Measurements from ENCODE around the gene RADIL.

RADIL gene

DNA sequence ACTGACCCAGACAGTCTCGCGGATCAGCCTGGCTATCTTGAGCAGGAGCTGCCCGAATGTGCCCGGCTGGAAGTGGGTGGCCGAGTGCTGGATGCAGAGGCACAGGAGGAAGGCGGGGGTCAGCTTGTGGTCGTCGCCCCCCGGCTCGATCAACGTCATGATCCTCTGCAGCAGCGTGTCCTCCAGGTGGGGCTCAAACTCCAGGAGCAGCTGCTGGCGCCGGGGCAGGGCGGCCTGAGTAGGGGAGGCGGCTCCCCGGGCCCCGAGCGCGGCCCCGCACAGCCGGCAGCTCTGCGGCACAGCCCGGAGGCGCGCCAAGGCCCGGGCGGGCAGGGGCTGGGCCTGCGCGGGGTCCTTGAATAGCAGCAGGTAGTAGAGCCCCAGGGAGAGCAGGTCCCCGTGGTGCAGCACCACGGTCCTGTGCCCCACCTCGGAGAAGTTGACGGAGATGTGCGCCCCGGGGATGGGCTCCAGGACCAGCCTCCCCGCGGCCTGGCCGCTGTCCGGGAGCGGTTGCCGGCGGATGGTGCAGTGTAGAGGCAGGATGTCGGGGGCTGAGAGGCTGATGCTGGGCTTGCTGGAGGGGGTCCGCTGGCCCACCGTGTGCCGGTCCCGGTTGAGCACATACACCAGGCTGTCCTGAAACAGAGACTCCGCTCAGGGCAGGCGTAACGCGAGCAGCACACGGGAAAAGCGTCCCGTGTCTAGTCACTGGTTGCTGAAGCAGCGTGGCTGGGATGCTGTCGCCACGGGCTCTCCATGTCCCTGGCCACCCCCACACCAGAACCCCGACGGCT lies 48.7 kb downstream of the RADIL start:
- Histone ChIP-seq H3K36me3 (ENCODE audit: insufficient read depth, low read length) (no peaks in the 10 kb centered on the region), H3K9ac (ENCODE audit: low read depth, low read length) (no peak overlapping the region), H3K27me3 (ENCODE audit: control insufficient read depth, insufficient read depth, low read length) (no peaks in the 10 kb centered on the region), H3K9me3 (replicated peaks; ENCODE audit: low read length) (no peaks in the 10 kb centered on the region), H3K4me3 (ENCODE audit: low read length) (no peak overlapping the region), H3K4me2 (ENCODE audit: low read length) (no peak overlapping the region), H3K4me1 (ENCODE audit: control insufficient read depth, insufficient read depth, low read length) (no peaks in the 10 kb centered on the region)

DNA sequence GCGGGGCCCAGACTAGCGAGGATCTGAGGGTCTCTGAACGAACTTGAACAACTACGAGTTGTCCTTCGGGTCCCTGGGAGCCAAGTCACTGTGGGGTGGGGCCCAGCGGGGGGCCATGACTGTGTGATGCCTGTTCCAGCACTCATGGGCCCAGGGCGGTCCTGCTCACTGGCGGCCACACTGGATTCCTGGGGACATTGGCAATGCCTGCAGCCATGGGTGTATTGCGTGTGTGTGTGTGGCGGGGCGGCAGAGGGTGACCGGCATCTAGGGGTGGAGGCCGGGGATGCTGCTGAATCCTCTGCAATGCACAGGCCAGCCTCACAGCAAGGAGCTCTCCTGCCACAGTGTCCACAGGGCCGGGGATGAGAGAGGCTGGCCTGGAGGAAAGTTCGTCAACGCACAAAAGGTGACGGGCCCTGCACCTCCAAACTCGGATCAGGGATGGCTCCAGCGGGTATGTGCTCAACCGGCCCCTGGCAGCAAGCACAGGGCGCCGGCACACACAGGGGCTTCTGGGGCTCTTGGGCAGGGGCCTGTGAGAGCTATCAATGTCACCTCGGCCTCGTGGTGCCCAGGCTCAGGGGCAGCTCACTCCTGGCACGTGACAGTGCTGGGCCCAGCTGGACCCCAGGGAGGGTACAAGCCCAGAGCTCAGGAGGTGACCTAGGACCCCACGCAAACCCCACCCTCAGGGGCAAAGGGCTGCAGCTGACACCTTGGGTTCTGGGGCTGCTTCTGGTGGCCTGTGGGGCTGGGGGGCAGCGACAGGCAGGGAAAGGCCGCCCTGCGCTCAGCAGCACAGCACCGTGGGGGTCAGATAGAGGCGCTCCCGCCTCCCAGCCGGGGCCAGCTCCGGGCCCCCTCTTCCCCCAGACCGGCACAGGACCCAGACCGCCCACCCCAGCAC lies 49.6 kb downstream of the RADIL start:
- H3K36me3 ChIP-seq (ENCODE audit: insufficient read depth, low read length): no peaks in the 10 kb centered on the region
- H3K4me2 ChIP-seq (ENCODE audit: low read length): no peak overlapping the region
- no peak overlapping the region for H3K9ac ChIP-seq (ENCODE audit: low read depth, low read length)
- H3K4me3 ChIP-seq (ENCODE audit: low read length): no peak overlapping the region
- H3K27me3 ChIP-seq (ENCODE audit: control insufficient read depth, insufficient read depth, low read length): no peaks in the 10 kb centered on the region
- no peaks in the 10 kb centered on the region for H3K4me1 ChIP-seq (ENCODE audit: control insufficient read depth, insufficient read depth, low read length)
- H3K9me3 ChIP-seq (replicated peaks; ENCODE audit: low read length): no peaks in the 10 kb centered on the region

GRCh38 chr7:4833176-4833575 lies 50.3 kb downstream of the RADIL start:
- Histone ChIP-seq H3K4me2 (ENCODE audit: low read length) (no peak overlapping the region), H3K4me3 (ENCODE audit: low read length) (no peak overlapping the region), H3K27me3 (ENCODE audit: control insufficient read depth, insufficient read depth, low read length) (no peaks in the 10 kb centered on the region), H3K9me3 (replicated peaks; ENCODE audit: low read length) (no peaks in the 10 kb centered on the region), H3K4me1 (ENCODE audit: control insufficient read depth, insufficient read depth, low read length) (no peaks in the 10 kb centered on the region), H3K9ac (ENCODE audit: low read depth, low read length) (no peak overlapping the region), H3K36me3 (ENCODE audit: insufficient read depth, low read length) (no peaks in the 10 kb centered on the region)

DNA sequence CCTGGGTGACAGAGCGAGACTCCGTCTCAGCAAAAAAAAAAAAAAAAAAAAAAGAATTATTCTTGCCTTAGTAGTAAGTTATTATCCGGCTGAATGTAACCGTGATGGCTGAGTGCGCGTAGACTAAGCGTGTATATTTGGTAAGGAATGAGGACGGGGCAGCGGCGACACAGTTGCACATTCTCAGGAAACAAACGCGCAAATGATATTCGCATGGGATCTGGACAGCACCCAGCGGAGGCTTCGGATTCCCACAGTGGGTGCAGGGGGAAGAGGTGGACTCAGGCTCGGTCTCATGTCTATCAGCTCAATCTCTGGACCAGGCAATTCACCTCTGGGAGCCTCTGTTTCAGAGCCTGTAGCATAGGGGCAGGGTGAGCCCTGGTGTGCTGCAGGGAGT lies 50.8 kb downstream of the RADIL start:
- H3K9me3 ChIP-seq (replicated peaks; ENCODE audit: low read length): no peaks in the 10 kb centered on the region
- H3K27me3 ChIP-seq (ENCODE audit: control insufficient read depth, insufficient read depth, low read length): no peaks in the 10 kb centered on the region
- H3K4me3 ChIP-seq (ENCODE audit: low read length): no peak overlapping the region
- no peaks in the 10 kb centered on the region for H3K4me1 ChIP-seq (ENCODE audit: control insufficient read depth, insufficient read depth, low read length)
- no peak overlapping the region for H3K4me2 ChIP-seq (ENCODE audit: low read length)
- no peaks in the 10 kb centered on the region for H3K36me3 ChIP-seq (ENCODE audit: insufficient read depth, low read length)
- no peak overlapping the region for H3K9ac ChIP-seq (ENCODE audit: low read depth, low read length)

DNA sequence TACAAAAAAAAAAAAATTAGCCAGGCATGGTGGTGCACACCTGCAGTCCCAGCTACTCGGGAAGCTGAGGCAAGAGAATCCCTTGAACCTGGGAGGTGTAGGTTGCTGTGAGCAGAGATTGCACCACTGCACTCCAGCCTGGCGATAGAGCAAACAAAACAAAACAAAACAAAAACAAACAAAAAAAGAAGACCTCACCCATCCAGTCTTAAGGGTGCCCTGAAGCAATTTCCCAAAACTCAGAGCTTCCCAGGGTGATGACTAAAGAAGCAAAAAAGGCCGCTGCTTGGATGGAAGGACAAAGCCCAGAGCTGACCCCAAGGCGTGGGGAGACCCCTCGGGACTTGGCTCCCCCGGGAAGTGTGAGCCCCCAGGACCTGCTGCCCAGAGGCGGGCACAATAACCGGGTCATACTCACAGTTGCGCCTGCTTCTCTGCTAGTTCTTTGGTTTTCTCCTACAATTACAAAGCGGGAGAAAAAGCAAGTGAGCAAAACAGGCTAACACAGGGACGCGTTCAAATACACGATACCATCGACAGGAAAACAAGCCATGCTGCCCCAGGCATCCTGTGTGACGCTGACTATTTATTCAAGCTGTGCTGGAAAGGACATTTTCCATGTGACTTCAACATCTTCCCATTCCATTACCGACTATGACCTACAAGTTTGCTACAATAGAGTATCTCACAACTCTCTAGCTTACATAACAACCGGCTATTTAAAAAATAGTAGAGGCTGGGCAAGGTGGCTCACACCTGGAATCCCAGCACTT lies 51.6 kb downstream of the RADIL start:
- H3K9ac ChIP-seq (ENCODE audit: low read depth, low read length): no peak overlapping the region
- no peak overlapping the region for H3K4me3 ChIP-seq (ENCODE audit: low read length)
- H3K27me3 ChIP-seq (ENCODE audit: control insufficient read depth, insufficient read depth, low read length): no peaks in the 10 kb centered on the region
- no peaks in the 10 kb centered on the region for H3K9me3 ChIP-seq (replicated peaks; ENCODE audit: low read length)
- no peaks in the 10 kb centered on the region for H3K36me3 ChIP-seq (ENCODE audit: insufficient read depth, low read length)
- no peaks in the 10 kb centered on the region for H3K4me1 ChIP-seq (ENCODE audit: control insufficient read depth, insufficient read depth, low read length)
- H3K4me2 ChIP-seq (ENCODE audit: low read length): no peak overlapping the region

- Histone ChIP-seq H3K4me2 (ENCODE audit: low read length) (no peak overlapping the region), H3K36me3 (ENCODE audit: insufficient read depth, low read length) (no peaks in the 10 kb centered on the region), H3K27me3 (ENCODE audit: control insufficient read depth, insufficient read depth, low read length) (no peaks in the 10 kb centered on the region), H3K9me3 (replicated peaks; ENCODE audit: low read length) (no peaks in the 10 kb centered on the region), H3K4me1 (ENCODE audit: control insufficient read depth, insufficient read depth, low read length) (no peaks in the 10 kb centered on the region), H3K4me3 (ENCODE audit: low read length) (no peak overlapping the region), H3K9ac (ENCODE audit: low read depth, low read length) (no peak overlapping the region)
Measured at GRCh38 chr7:4830176-4830575, 53.3 kb downstream of the RADIL start.

DNA sequence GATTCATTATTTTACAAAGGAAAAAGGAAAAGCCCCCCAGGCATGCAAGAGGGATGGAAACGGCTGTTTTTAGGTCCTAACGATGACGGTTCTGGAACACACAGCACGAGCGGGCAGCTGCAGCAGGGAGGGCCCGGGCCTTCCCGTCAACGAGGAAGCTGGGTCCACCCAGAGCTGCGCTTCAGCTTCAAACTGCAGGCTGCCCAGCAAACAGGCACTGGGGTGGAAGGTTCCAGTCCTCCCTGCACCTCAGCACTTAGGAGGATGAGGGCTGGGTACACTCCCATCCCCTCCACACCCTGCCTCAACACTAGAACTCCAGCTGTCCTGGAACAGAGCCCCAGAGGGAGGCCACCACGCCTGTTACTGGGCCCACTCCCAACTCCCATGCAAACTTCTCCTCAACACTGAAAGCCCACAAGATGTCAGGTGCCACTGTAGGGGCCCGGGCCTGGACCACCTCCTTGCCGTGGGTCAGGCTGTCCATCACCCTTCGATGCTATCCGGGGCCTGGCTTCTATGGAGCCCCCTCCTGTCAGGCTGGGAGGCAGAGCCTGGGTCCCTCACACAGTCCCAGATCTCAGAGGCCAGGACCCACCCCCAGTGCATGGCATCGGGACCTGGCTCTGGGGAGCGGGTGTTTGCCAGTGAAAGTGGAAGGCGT lies 54.7 kb downstream of the RADIL start:
- Histone ChIP-seq H3K4me3 (ENCODE audit: low read length) (no peak overlapping the region), H3K4me1 (ENCODE audit: control insufficient read depth, insufficient read depth, low read length) (no peaks in the 10 kb centered on the region), H3K9ac (ENCODE audit: low read depth, low read length) (no peak overlapping the region), H3K9me3 (replicated peaks; ENCODE audit: low read length) (no peaks in the 10 kb centered on the region), H3K4me2 (ENCODE audit: low read length) (no peak overlapping the region), H3K27me3 (ENCODE audit: control insufficient read depth, insufficient read depth, low read length) (peaks cover 6% of the 10 kb centered on the region), H3K36me3 (ENCODE audit: insufficient read depth, low read length) (no peaks in the 10 kb centered on the region)

DNA sequence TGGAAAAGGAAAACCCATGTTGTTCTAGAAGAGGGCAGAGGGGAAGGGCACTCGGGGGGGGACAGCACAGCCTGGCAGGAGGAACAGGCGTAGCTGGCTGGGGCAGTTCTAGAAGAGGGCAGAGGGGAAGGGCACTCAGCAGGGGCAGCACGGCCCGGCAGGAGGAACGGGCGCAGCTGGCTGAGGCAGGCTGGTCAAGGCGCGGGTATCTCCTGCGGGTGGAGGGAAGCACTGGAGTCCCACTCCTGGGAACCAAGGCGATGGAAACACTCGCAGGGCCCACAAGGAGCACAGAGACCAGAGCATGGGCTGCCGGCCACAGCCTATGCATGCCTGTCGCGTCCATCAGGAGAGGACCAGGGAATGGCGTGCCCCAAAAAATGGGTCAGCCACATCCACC lies 58.4 kb downstream of the RADIL start:
- Histone ChIP-seq H3K9ac (ENCODE audit: low read depth, low read length) (no peak overlapping the region), H3K4me2 (ENCODE audit: low read length) (no peak overlapping the region), H3K4me3 (ENCODE audit: low read length) (no peak overlapping the region), H3K27me3 (ENCODE audit: control insufficient read depth, insufficient read depth, low read length) (peaks cover 12% of the 10 kb centered on the region), H3K36me3 (ENCODE audit: insufficient read depth, low read length) (no peaks in the 10 kb centered on the region), H3K4me1 (ENCODE audit: control insufficient read depth, insufficient read depth, low read length) (no peaks in the 10 kb centered on the region), H3K9me3 (replicated peaks; ENCODE audit: low read length) (no peaks in the 10 kb centered on the region)

- Histone ChIP-seq H3K27me3 (ENCODE audit: control insufficient read depth, insufficient read depth, low read length) (peaks cover 12% of the 10 kb centered on the region), H3K36me3 (ENCODE audit: insufficient read depth, low read length) (no peaks in the 10 kb centered on the region), H3K4me1 (ENCODE audit: control insufficient read depth, insufficient read depth, low read length) (no peaks in the 10 kb centered on the region), H3K9ac (ENCODE audit: low read depth, low read length) (no peak overlapping the region), H3K9me3 (replicated peaks; ENCODE audit: low read length) (no peaks in the 10 kb centered on the region), H3K4me3 (ENCODE audit: low read length) (no peak overlapping the region), H3K4me2 (ENCODE audit: low read length) (no peak overlapping the region)
Measured at GRCh38 chr7:4824120-4824775, 59.3 kb downstream of the RADIL start.

- Histone ChIP-seq H3K27me3 (ENCODE audit: control insufficient read depth, insufficient read depth, low read length) (peaks cover 12% of the 10 kb centered on the region), H3K4me2 (ENCODE audit: low read length) (no peak overlapping the region), H3K36me3 (ENCODE audit: insufficient read depth, low read length) (no peaks in the 10 kb centered on the region), H3K4me3 (ENCODE audit: low read length) (no peak overlapping the region), H3K4me1 (ENCODE audit: control insufficient read depth, insufficient read depth, low read length) (no peaks in the 10 kb centered on the region), H3K9ac (ENCODE audit: low read depth, low read length) (no peak overlapping the region), H3K9me3 (replicated peaks; ENCODE audit: low read length) (no peaks in the 10 kb centered on the region)
Measured at GRCh38 chr7:4823441-4824119, 59.9 kb downstream of the RADIL start.
